Keratinocyte (primary cell): ENCODE measurements around the gene AUP1.

Source experiments
- EZH2 ChIP-seq: IDR thresholded peaks from one replicate; pipeline ENCODE4 v1.6.1; 2012; ENCODE audit warnings: inconsistent platforms, mild to moderate bottlenecking, low read length, moderate library complexity
- TF ChIP-seq, protein P1 (sequence below), 3 experiments: IDR thresholded peaks in 1 of 3; conservative IDR thresholded peaks in 1 of 3; optimal IDR thresholded peaks in 1 of 3; 2 replicates in 2 of 3; 3 replicates in 1 of 3; pipeline versions ENCODE3 to v1.5.1; 2011; ENCODE audit warnings: low read length in 3 of 3, mild to moderate bottlenecking in 3 of 3, moderate library complexity in 2 of 3, control low read depth in 1 of 3, inconsistent platforms in 1 of 3; ENCODE audit not compliant: insufficient read depth in 2 of 3; ENCODE audit errors: extremely low read depth in 1 of 3

DNA sequence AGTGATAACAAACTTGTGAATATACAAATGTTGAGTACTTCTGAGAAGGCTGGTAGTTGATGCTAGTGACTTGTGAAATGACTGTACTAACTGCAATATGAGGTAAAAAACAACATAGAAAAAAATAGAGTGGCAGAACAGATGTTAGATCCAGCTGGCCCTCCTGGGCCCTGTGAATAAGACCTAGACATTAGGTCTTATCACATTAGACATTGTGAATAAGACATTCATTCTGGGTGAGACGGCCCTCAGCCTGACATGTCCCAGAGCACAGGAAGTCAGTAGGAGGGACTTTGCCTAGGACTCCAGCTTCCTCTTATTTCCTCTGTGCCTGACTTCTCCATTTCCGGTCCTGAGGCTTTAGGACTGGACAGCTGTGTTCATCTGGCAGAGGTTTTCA, 47.9 kb upstream of the AUP1 start:
- TF ChIP-seq, protein P1, sequence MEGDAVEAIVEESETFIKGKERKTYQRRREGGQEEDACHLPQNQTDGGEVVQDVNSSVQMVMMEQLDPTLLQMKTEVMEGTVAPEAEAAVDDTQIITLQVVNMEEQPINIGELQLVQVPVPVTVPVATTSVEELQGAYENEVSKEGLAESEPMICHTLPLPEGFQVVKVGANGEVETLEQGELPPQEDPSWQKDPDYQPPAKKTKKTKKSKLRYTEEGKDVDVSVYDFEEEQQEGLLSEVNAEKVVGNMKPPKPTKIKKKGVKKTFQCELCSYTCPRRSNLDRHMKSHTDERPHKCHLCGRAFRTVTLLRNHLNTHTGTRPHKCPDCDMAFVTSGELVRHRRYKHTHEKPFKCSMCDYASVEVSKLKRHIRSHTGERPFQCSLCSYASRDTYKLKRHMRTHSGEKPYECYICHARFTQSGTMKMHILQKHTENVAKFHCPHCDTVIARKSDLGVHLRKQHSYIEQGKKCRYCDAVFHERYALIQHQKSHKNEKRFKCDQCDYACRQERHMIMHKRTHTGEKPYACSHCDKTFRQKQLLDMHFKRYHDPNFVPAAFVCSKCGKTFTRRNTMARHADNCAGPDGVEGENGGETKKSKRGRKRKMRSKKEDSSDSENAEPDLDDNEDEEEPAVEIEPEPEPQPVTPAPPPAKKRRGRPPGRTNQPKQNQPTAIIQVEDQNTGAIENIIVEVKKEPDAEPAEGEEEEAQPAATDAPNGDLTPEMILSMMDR (optimal IDR thresholded peaks at IDR 0.05 in 1 of 3, IDR thresholded peaks at IDR 0.05 in 1 of 3, conservative IDR thresholded peaks at IDR 0.05 in 1 of 3; ENCODE audit: extremely low read depth in 1 of 3, insufficient read depth in 2 of 3, low read length in 3 of 3): no peak
- TF ChIP-seq EZH2: no peak
